GM18907 (cell line): ENCODE measurements around the gene PKNOX2.

Experiments used
- ATAC-seq: cut with Tn5 transposase; IDR thresholded peaks from one replicate; pipeline ENCODE4 v1.9.1; 2021; ENCODE audit warnings: mild to moderate bottlenecking, moderate library complexity; ENCODE audit not compliant: unreplicated experiment

Gene PKNOX2

GRCh38 chr11:125401746-125402145, 237.2 kb downstream of the PKNOX2 start:
- ATAC-seq: no peak

- ATAC-seq: no peak
Measured at GRCh38 chr11:125402435-125402834, 237.9 kb downstream of the PKNOX2 start.

GRCh38 chr11:125404157-125404810, 239.7 kb downstream of the PKNOX2 start:
- no peak for ATAC-seq

GRCh38 chr11:125404811-125405790, 240.6 kb downstream of the PKNOX2 start:
- peak; percentile 90 for ATAC-seq

GRCh38 chr11:125407046-125407445, 242.5 kb downstream of the PKNOX2 start:
- no peak for ATAC-seq

- ATAC-seq: no peak
Measured at GRCh38 chr11:125408311-125408711, 243.8 kb downstream of the PKNOX2 start.

- no peak for ATAC-seq
Measured at GRCh38 chr11:125410091-125410490, 245.5 kb downstream of the PKNOX2 start.

- no peak for ATAC-seq
Measured at GRCh38 chr11:125412177-125412496, 247.6 kb downstream of the PKNOX2 start.

- no peak for ATAC-seq
Measured at GRCh38 chr11:125412509-125412908, 248.0 kb downstream of the PKNOX2 start.

GRCh38 chr11:125413226-125413625, 248.7 kb downstream of the PKNOX2 start:
- ATAC-seq: no peak

- no peak for ATAC-seq
Measured at GRCh38 chr11:125414121-125414520, 249.6 kb downstream of the PKNOX2 start.

- ATAC-seq: no peak
Measured at GRCh38 chr11:125416981-125417935, 252.7 kb downstream of the PKNOX2 start.

- ATAC-seq: no peak
Measured at GRCh38 chr11:125418396-125418795, 253.8 kb downstream of the PKNOX2 start.

GRCh38 chr11:125422681-125423080, 258.1 kb downstream of the PKNOX2 start:
- ATAC-seq: no peak

GRCh38 chr11:125423247-125423849, 258.8 kb downstream of the PKNOX2 start:
- ATAC-seq: no peak

GRCh38 chr11:125425601-125426000, 261.1 kb downstream of the PKNOX2 start:
- ATAC-seq: no peak

GRCh38 chr11:125426818-125427528, 262.4 kb downstream of the PKNOX2 start:
- no peak for ATAC-seq

- no peak for ATAC-seq
Measured at GRCh38 chr11:125428486-125429173, 264.1 kb downstream of the PKNOX2 start.

GRCh38 chr11:125429174-125429707, 264.7 kb downstream of the PKNOX2 start:
- ATAC-seq: no peak
